GM21515 (cell line): ENCODE results near the gene SPCS2.
A peak's percentile ranks its signal among the peaks of the same experiment; 100 is the strongest.

Experiments
- ATAC-seq: cut with Tn5 transposase; IDR thresholded peaks from one replicate; pipeline ENCODE4 v1.9.1; 2021; ENCODE audit not compliant: unreplicated experiment

Gene SPCS2

GRCh38 chr11:74948898-74949752, at the start of gene SPCS2, which contains the start of gene XRRA1:
TSS of gene SPCS2 (plus strand) at chr11:74949266. CDS start at chr11:74949286, 20 bp downstream.
TSS of gene XRRA1 (minus strand) at chr11:74949091. CDS start at chr11:74940878, 8,213 bp downstream.
- peak; percentile 83 for ATAC-seq

- no peak for ATAC-seq
Measured at GRCh38 chr11:74902342-74902741, 46.7 kb upstream of the SPCS2 start.

GRCh38 chr11:74905326-74905725, 43.7 kb upstream of the SPCS2 start:
- no peak for ATAC-seq

- peak; percentile 56 for ATAC-seq
Measured at GRCh38 chr11:74909385-74909784, 39.7 kb upstream of the SPCS2 start.

GRCh38 chr11:74909812-74910211, 39.3 kb upstream of the SPCS2 start:
- no peak for ATAC-seq

GRCh38 chr11:74923125-74923524, 25.9 kb upstream of the SPCS2 start:
- no peak for ATAC-seq

GRCh38 chr11:74925281-74925680, 23.8 kb upstream of the SPCS2 start:
- ATAC-seq, result no peak

GRCh38 chr11:74926304-74927030, 22.6 kb upstream of the SPCS2 start:
- no peak for ATAC-seq

- ATAC-seq, result no peak
Measured at GRCh38 chr11:74927496-74927895, 21.6 kb upstream of the SPCS2 start.

GRCh38 chr11:74929431-74930363, 19.4 kb upstream of the SPCS2 start:
- peak; percentile 63 for ATAC-seq

- ATAC-seq, result no peak
Measured at GRCh38 chr11:74932169-74932568, 16.9 kb upstream of the SPCS2 start.

- ATAC-seq, result no peak
Measured at GRCh38 chr11:74932797-74933196, 16.3 kb upstream of the SPCS2 start.

GRCh38 chr11:74933765-74934164, 15.3 kb upstream of the SPCS2 start:
- ATAC-seq, result no peak

- no peak for ATAC-seq
Measured at GRCh38 chr11:74935285-74935684, 13.8 kb upstream of the SPCS2 start.

- ATAC-seq, result no peak
Measured at GRCh38 chr11:74936087-74936486, 13.0 kb upstream of the SPCS2 start.

- no peak for ATAC-seq
Measured at GRCh38 chr11:74936976-74937375, 12.1 kb upstream of the SPCS2 start.

- no peak for ATAC-seq
Measured at GRCh38 chr11:74937696-74938475, 11.2 kb upstream of the SPCS2 start.

GRCh38 chr11:74941492-74941891, 7.6 kb upstream of the SPCS2 start:
- ATAC-seq, result no peak

GRCh38 chr11:74942073-74942759, 6.8 kb upstream of the SPCS2 start:
- ATAC-seq, result no peak

- peak; percentile 6 for ATAC-seq
Measured at GRCh38 chr11:74948546-74948897, 544 bp upstream of the SPCS2 start.
